GM21576 (cell line): Measurements from ENCODE around the gene SPTBN4.
"Not testable (repeated sequence)": the region's sequence is repeated elsewhere in the genome, so short reads cannot be mapped to it uniquely, and the experiment has no call there.

Experiments
- ATAC-seq: cut with Tn5 transposase; IDR thresholded peaks from one replicate; pipeline ENCODE4 v1.9.1; 2021; ENCODE audit warnings: mild to moderate bottlenecking, moderate library complexity; ENCODE audit not compliant: unreplicated experiment

Gene SPTBN4

GRCh38 chr19:40502647-40503319 is 36.0 kb downstream of the SPTBN4 start:
- no peak for ATAC-seq

GRCh38 chr19:40503320-40503695 is 36.5 kb downstream of the SPTBN4 start:
- no peak for ATAC-seq

GRCh38 chr19:40506099-40506498 is 39.3 kb downstream of the SPTBN4 start:
- ATAC-seq: no peak

GRCh38 chr19:40507892-40508291 is 41.1 kb downstream of the SPTBN4 start:
- ATAC-seq: no peak

- ATAC-seq: no peak
These were observed 42.0 kb downstream of the SPTBN4 start for GRCh38 chr19:40508739-40509260.

- no peak for ATAC-seq
These were observed 43.8 kb downstream of the SPTBN4 start for GRCh38 chr19:40510526-40511115.

- no peak for ATAC-seq
These were observed 44.7 kb downstream of the SPTBN4 start for GRCh38 chr19:40511487-40511886.

GRCh38 chr19:40512110-40512472 is 45.3 kb downstream of the SPTBN4 start:
- ATAC-seq: no peak

GRCh38 chr19:40512473-40513344 is 45.9 kb downstream of the SPTBN4 start:
- no peak for ATAC-seq

GRCh38 chr19:40513345-40513678 is 46.5 kb downstream of the SPTBN4 start:
- no peak for ATAC-seq

- no peak for ATAC-seq
These were observed 47.0 kb downstream of the SPTBN4 start for GRCh38 chr19:40513741-40514315.

- no peak for ATAC-seq
These were observed 50.4 kb downstream of the SPTBN4 start for GRCh38 chr19:40517248-40517647.

GRCh38 chr19:40519352-40520322 is 52.8 kb downstream of the SPTBN4 start:
- no peak for ATAC-seq

- no peak for ATAC-seq
These were observed 54.5 kb downstream of the SPTBN4 start for GRCh38 chr19:40521276-40521675.

- ATAC-seq: not testable (repeated sequence)
These were observed 55.1 kb downstream of the SPTBN4 start for GRCh38 chr19:40521900-40522299.

- ATAC-seq: no peak
These were observed 56.7 kb downstream of the SPTBN4 start for GRCh38 chr19:40523322-40524047.

GRCh38 chr19:40524133-40524549 is 57.3 kb downstream of the SPTBN4 start:
- ATAC-seq: no peak

GRCh38 chr19:40524655-40525054 is 57.9 kb downstream of the SPTBN4 start:
- no peak for ATAC-seq

GRCh38 chr19:40525234-40526051 is 58.6 kb downstream of the SPTBN4 start:
- no peak for ATAC-seq
